ENCODE results near the gene HFE. TPM values are rescaled to one million over a fixed set of nuclear protein-coding genes. Genes with fewer than 3 reads are reported as not detected.

HFE gene
- total RNA-seq (2022) = 5.7 and 7.4 TPM in 2 replicates
- Bru-seq, nascent RNA = percentile 54 among the genes with signal in this experiment
- percentile 54 among the genes with signal in this experiment for BruChase-seq, experiment 1, labeled RNA remaining after a 2-hour chase
- percentile 58 among the genes with signal in this experiment for BruChase-seq, experiment 2, labeled RNA remaining after a 6-hour chase
- long read RNA-seq, full-length matches to known transcripts = 2 of 3 reads
- long read RNA-seq, partial matches to known transcripts = 1 of 3 reads
- long read RNA-seq, other reads (novel, unspliced or antisense) = 0 of 3 reads

DNA sequence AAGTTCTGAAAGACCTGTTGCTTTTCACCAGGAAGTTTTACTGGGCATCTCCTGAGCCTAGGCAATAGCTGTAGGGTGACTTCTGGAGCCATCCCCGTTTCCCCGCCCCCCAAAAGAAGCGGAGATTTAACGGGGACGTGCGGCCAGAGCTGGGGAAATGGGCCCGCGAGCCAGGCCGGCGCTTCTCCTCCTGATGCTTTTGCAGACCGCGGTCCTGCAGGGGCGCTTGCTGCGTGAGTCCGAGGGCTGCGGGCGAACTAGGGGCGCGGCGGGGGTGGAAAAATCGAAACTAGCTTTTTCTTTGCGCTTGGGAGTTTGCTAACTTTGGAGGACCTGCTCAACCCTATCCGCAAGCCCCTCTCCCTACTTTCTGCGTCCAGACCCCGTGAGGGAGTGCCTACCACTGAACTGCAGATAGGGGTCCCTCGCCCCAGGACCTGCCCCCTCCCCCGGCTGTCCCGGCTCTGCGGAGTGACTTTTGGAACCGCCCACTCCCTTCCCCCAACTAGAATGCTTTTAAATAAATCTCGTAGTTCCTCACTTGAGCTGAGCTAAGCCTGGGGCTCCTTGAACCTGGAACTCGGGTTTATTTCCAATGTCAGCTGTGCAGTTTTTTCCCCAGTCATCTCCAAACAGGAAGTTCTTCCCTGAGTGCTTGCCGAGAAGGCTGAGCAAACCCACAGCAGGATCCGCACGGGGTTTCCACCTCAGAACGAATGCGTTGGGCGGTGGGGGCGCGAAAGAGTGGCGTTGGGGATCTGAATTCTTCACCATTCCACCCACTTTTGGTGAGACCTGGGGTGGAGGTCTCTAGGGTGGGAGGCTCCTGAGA is at the start of gene HFE:
TSS of gene HFE (plus strand) at position 146 of the 832 bp plus-strand sequence. CDS start at position 158, 12 bp downstream.
- H3K4me3 Mint-ChIP-seq (ENCODE audit: unreplicated experiment) = peak within 1 kb of the TSS; percentile 88
- no peaks in the 10 kb centered on the region for H3K27me3 ChIP-seq (replicated peaks; ENCODE audit: control insufficient read depth, insufficient read depth, low read length)
- H3K36me3 ChIP-seq (ENCODE audit: control insufficient read depth, insufficient read depth, low read length) = no peaks in the 10 kb centered on the region
- H3K4me3 ChIP-seq (ENCODE audit: low read depth, low read length) = peak within 1 kb of the TSS; percentile 72
- no peaks in the 10 kb centered on the region for H3K27me3 Mint-ChIP-seq (ENCODE audit: insufficient read depth, unreplicated experiment)
- peaks cover 20% of the 10 kb centered on the region for H3K4me1 Mint-ChIP-seq (ENCODE audit: low read depth, unreplicated experiment)
- peak; percentile 45 to 57 for DNase-seq
- no peaks in the 10 kb centered on the region for H3K9me3 Mint-ChIP-seq (ENCODE audit: unreplicated experiment)
- TSS peak; percentile 62 for BruUV-seq (replicated peaks)
- H3K4me1 ChIP-seq = no peaks in the 10 kb centered on the region
- intact Hi-C loops (cut with micrococcal nuclease; ENCODE audit: unreplicated experiment) = loop anchor here (1.0 kb wide), 2 partner anchors 10 to 21 kb away; no protein-coding TSS in a partner anchor
- H3K9me3 ChIP-seq = peaks cover under 1% of the 10 kb centered on the region; the same call in 1 of the 2 replicates
- ChIA-PET CTCF (interaction anchor here (1.1 kb wide), 1 partner anchor 22 kb away, joined by 3 read pairs; no protein-coding TSS in a partner anchor), POLR2A (interaction anchor here (0.8 to 1.0 kb wide), 3 partner anchors 10 to 66 kb away, joined by 3 to 7 read pairs (median 3); a partner anchor contains a TSS)
- H3K36me3 Mint-ChIP-seq (ENCODE audit: insufficient read depth, unreplicated experiment) = peaks cover 12% of the 10 kb centered on the region
- TF ChIP-seq, protein P1, sequence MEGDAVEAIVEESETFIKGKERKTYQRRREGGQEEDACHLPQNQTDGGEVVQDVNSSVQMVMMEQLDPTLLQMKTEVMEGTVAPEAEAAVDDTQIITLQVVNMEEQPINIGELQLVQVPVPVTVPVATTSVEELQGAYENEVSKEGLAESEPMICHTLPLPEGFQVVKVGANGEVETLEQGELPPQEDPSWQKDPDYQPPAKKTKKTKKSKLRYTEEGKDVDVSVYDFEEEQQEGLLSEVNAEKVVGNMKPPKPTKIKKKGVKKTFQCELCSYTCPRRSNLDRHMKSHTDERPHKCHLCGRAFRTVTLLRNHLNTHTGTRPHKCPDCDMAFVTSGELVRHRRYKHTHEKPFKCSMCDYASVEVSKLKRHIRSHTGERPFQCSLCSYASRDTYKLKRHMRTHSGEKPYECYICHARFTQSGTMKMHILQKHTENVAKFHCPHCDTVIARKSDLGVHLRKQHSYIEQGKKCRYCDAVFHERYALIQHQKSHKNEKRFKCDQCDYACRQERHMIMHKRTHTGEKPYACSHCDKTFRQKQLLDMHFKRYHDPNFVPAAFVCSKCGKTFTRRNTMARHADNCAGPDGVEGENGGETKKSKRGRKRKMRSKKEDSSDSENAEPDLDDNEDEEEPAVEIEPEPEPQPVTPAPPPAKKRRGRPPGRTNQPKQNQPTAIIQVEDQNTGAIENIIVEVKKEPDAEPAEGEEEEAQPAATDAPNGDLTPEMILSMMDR (IDR thresholded peaks at IDR 0.05; ENCODE audit: insufficient read depth in 1 of 2, low read depth in 1 of 2, low read length in 1 of 2, severe bottlenecking in 1 of 2, unreplicated experiment in 1 of 2) = peak in 1 of 2 experiments; percentile 30
- peak within 1 kb of the TSS; percentile 45 for H3K27ac Mint-ChIP-seq (ENCODE audit: unreplicated experiment)

GRCh38 chr6:26041946-26042345 is 45.3 kb upstream of the HFE start:
- TF ChIP-seq, protein P1 (IDR thresholded peaks at IDR 0.05; ENCODE audit: insufficient read depth in 1 of 2, low read depth in 1 of 2, low read length in 1 of 2, severe bottlenecking in 1 of 2, unreplicated experiment in 1 of 2) = no peak
- no TSS peak for BruUV-seq (replicated peaks)
- no peaks in the 10 kb centered on the region for H3K27me3 Mint-ChIP-seq (ENCODE audit: insufficient read depth, unreplicated experiment)
- Histone ChIP-seq H3K4me1 (peaks cover 5% of the 10 kb centered on the region; the same call in 1 of the 2 replicates), H3K36me3 (ENCODE audit: control insufficient read depth, insufficient read depth, low read length) (no peaks in the 10 kb centered on the region), H3K27me3 (replicated peaks; ENCODE audit: control insufficient read depth, insufficient read depth, low read length) (no peaks in the 10 kb centered on the region), H3K9me3 (no peaks in the 10 kb centered on the region), H3K4me3 (ENCODE audit: low read depth, low read length) (no peak overlapping the region)
- H3K36me3 Mint-ChIP-seq (ENCODE audit: insufficient read depth, unreplicated experiment) = no peaks in the 10 kb centered on the region
- no peak for DNase-seq
- H3K27ac Mint-ChIP-seq (ENCODE audit: unreplicated experiment) = no peak overlapping the region
- ChIA-PET CTCF (no interaction called here), POLR2A (no interaction called here)
- H3K4me3 Mint-ChIP-seq (ENCODE audit: unreplicated experiment) = no peak overlapping the region
- H3K4me1 Mint-ChIP-seq (ENCODE audit: low read depth, unreplicated experiment) = no peaks in the 10 kb centered on the region
- intact Hi-C loops (cut with micrococcal nuclease; ENCODE audit: unreplicated experiment) = no loop called here
- H3K9me3 Mint-ChIP-seq (ENCODE audit: unreplicated experiment) = no peaks in the 10 kb centered on the region

DNA sequence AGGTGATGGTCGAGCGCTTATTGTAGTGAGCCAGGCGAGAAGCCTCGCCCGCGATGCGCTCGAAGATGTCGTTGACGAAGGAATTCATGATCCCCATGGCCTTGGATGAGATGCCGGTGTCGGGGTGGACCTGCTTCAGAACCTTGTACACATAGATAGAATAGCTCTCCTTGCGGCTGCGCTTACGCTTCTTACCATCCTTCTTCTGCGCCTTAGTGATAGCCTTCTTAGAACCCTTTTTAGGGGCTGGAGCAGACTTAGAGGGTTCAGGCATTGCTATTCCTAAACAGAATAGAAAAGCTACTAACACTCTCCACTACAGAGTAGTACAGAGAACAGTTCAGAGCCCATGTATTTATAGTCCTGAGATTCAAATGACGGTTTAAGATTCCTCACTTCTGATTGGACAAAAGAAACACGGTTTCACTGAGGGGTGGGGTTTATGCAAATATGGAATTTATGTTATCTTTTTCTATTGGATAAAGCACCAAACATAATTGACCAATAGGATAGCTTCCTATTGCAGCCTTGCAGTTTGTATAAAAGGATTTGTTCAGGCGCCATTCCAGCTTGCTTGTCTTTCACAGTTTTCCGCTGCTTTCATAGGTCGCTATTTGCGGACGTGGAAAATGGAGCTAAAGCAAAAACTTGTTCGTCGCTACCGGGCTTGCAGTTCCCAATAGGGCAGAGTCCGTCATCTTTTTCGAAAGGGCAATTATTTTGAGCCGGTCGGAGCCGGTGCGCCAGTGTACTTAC is 43.7 kb upstream of the HFE start:
- Mint-ChIP-seq H3K4me3 (ENCODE audit: unreplicated experiment) (no peak overlapping the region), H3K4me1 (ENCODE audit: low read depth, unreplicated experiment) (no peaks in the 10 kb centered on the region), H3K36me3 (ENCODE audit: insufficient read depth, unreplicated experiment) (no peaks in the 10 kb centered on the region), H3K27ac (ENCODE audit: unreplicated experiment) (no peak overlapping the region), H3K9me3 (ENCODE audit: unreplicated experiment) (no peaks in the 10 kb centered on the region), H3K27me3 (ENCODE audit: insufficient read depth, unreplicated experiment) (no peaks in the 10 kb centered on the region)
- H3K9me3 ChIP-seq = no peaks in the 10 kb centered on the region
- H3K36me3 ChIP-seq (ENCODE audit: control insufficient read depth, insufficient read depth, low read length) = no peaks in the 10 kb centered on the region
- H3K4me3 ChIP-seq (ENCODE audit: low read depth, low read length) = no peak overlapping the region
- BruUV-seq (replicated peaks) = no TSS peak
- POLR2A ChIA-PET = interaction anchor here (0.6 to 0.8 kb wide), 2 partner anchors 12 to 1133 kb away, joined by 3 to 4 read pairs; a partner anchor contains a TSS
- DNase-seq = no peak
- H3K27me3 ChIP-seq (replicated peaks; ENCODE audit: control insufficient read depth, insufficient read depth, low read length) = no peaks in the 10 kb centered on the region
- TF ChIP-seq, protein P1 (IDR thresholded peaks at IDR 0.05; ENCODE audit: insufficient read depth in 1 of 2, low read depth in 1 of 2, low read length in 1 of 2, severe bottlenecking in 1 of 2, unreplicated experiment in 1 of 2) = no peak
- H3K4me1 ChIP-seq = peaks cover 10% of the 10 kb centered on the region; the same call in 1 of the 2 replicates
- intact Hi-C loops (cut with micrococcal nuclease; ENCODE audit: unreplicated experiment) = no loop called here
- CTCF ChIA-PET = no interaction called here
